Upper lobe of left lung (tissue), 4 donors: Measurements from ENCODE around the gene TMEM218.

Source experiments
- CTCF ChIP-seq, 6 experiments: fragments of 450-650 bp in 4 of 6; fragments of 200-600 bp in 2 of 6; sonication (generic) in 2 of 6; IDR thresholded peaks; one replicate each; pipeline ENCODE4 v1.5.1; 2016 to 2019; ENCODE audit warnings: antibody characterized with exemption in 6 of 6
- EP300 ChIP-seq, 4 donors: sonication (generic); formaldehyde crosslinking; IDR thresholded peaks; one replicate each; pipeline ENCODE4 v1.5.1; 2017; ENCODE audit warnings: antibody characterized with exemption in 4 of 4, control low read depth in 2 of 4
- POLR2A ChIP-seq, 4 donors: fragments of 450-650 bp; IDR thresholded peaks; one replicate each; pipeline ENCODE4 v1.5.1; 2016 to 2017; ENCODE audit warnings: antibody characterized with exemption in 4 of 4, mild to moderate bottlenecking in 2 of 4
- POLR2AphosphoS5 ChIP-seq, 2 donors: sonication (generic); formaldehyde crosslinking; IDR thresholded peaks; one replicate each; pipeline ENCODE4 v1.5.1; 2017; ENCODE audit warnings: antibody characterized with exemption in 2 of 2

DNA sequence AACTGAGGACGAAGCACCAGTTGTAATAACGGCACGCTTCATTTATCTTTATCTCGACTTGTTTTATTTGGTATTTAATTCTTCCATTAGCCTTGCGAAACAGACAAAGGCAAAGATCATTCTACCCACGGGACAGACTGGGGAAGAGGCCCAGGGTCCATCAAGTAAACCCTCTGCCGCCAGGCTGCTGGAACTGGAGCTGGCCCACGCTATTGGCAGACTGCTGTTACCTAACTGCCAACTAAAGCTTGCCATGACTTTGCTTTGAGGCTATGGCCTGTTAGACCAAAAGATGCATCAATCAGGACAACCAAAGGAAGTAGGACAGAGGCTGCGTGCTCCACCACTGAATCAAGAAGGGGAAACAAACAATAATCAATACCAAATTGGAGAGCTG is 780 bp upstream of the TMEM218 start:
- no peak for TF ChIP-seq CTCF (IDR thresholded peaks at IDR 0.05)
- no peak for TF ChIP-seq EP300 (IDR thresholded peaks at IDR 0.05)
- TF ChIP-seq POLR2A (IDR thresholded peaks at IDR 0.05), result no peak
- no peak for TF ChIP-seq POLR2AphosphoS5 (IDR thresholded peaks at IDR 0.05)
